Upper lobe of right lung (tissue), 1 donor: ENCODE results near the gene STX1A. TPM values are rescaled to one million over a fixed set of nuclear protein-coding genes. Genes with fewer than 3 reads are reported as not detected.
A peak's percentile ranks its signal among the peaks of the same experiment; 100 is the strongest.

Experiments
- ATAC-seq: fragments of 200-7000 bp; cut with Tn5 transposase; one replicate; pipeline ENCODE4 v1.9.1; 2020; ENCODE audit warnings: mild to moderate bottlenecking, moderate library complexity
- DNase-seq: peaks from one replicate; pipeline ENCODE4 v3.0.0-alpha.2; 2020
- H3K27ac ChIP-seq: fragments of 200-600 bp; one replicate; pipeline ENCODE4 v1.8.0; 2022
- H3K27me3 ChIP-seq: fragments of 200-600 bp; one replicate; pipeline ENCODE4 v1.8.0; 2022; ENCODE audit warnings: mild to moderate bottlenecking
- H3K36me3 ChIP-seq: fragments of 200-600 bp; one replicate; pipeline ENCODE4 v1.8.0; 2022
- H3K4me1 ChIP-seq: fragments of 200-600 bp; one replicate; pipeline ENCODE4 v1.8.0; 2022
- H3K4me3 ChIP-seq: fragments of 200-600 bp; one replicate; pipeline ENCODE4 v1.8.0; 2022; ENCODE audit warnings: mild to moderate bottlenecking
- H3K9me3 ChIP-seq: fragments of 200-600 bp; one replicate; pipeline ENCODE4 v1.8.0; 2022
- CTCF ChIP-seq: fragments of 200-600 bp; IDR thresholded peaks from one replicate; pipeline ENCODE4 v1.8.0; 2022; ENCODE audit warnings: antibody characterized with exemption
- intact Hi-C: fragments of 100-400 bp; cut with DNase I; formaldehyde crosslinking; loops from one replicate; pipeline ENCODE4 v1.11.0; 2022
- total RNA-seq: library from RNA; stranded (reverse); fragmentation: NEBNext Ultra II Directional; extraction: Animal tissue kit (Norgen Biotek cat#: 25700); gene quantifications from one replicate; pipeline ENCODE4 v1.2.1, GENCODE V29; 2021
- donor health status: DM: no; HTN: yes; CAD: no; lungs with severe emphysema.

Gene STX1A
- total RNA-seq, 1 donor from 2014 or later: 6.3 TPM

- H3K27ac ChIP-seq: peak overlapping the region; percentile 87
- DNase-seq: no peak
Observed at GRCh38 chr7:73741600-73741999, 22.1 kb upstream of the STX1A start.

GRCh38 chr7:73740771-73741170 is 21.3 kb upstream of the STX1A start:
- TF ChIP-seq CTCF: no peak
- DNase-seq: no peak

More at GRCh38 chr7:73741600-73741999, 22.1 kb upstream of the STX1A start:
- Histone ChIP-seq H3K27me3 (no peaks in the 10 kb centered on the region), H3K4me1 (peaks cover 5% of the 10 kb centered on the region), H3K9me3 (no peaks in the 10 kb centered on the region), H3K36me3 (peaks cover 2% of the 10 kb centered on the region), H3K4me3 (no peak overlapping the region)
- TF ChIP-seq CTCF: no peak
- intact Hi-C loops: no loop called here
- no peak for ATAC-seq

DNA sequence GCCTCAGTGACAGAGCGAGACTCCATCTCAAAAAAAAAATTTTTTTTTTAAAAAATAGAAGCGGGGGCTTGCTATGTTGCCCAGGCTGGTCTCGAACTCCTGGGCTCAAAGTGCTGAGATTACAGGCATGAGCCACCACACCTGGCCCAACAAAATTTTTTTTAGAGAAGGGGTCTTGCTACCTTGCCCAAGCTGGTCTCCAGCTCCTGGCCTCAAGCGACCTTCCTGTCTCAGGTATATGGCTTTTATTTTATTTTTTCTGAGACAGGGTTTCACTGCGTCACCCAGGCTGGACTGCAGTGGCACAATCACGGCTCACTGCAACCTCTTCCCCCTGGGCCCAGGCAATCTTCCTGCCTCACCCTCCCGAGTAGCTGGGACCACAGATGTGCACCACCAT is 20.7 kb upstream of the STX1A start:
- DNase-seq (no peak), ATAC-seq (no peak)
- H3K27me3 ChIP-seq: no peaks in the 10 kb centered on the region
- H3K4me3 ChIP-seq: no peak overlapping the region
- H3K9me3 ChIP-seq: no peaks in the 10 kb centered on the region
- peaks cover 5% of the 10 kb centered on the region for H3K4me1 ChIP-seq
- no peak for TF ChIP-seq CTCF
- intact Hi-C loops: no loop called here
- H3K27ac ChIP-seq: peak overlapping the region; percentile 30
- peaks cover 12% of the 10 kb centered on the region for H3K36me3 ChIP-seq

More at GRCh38 chr7:73740771-73741170, 21.3 kb upstream of the STX1A start:
- H3K27ac ChIP-seq: peak overlapping the region; percentile 30
- peaks cover 10% of the 10 kb centered on the region for H3K36me3 ChIP-seq
- no peaks in the 10 kb centered on the region for H3K27me3 ChIP-seq
- intact Hi-C loops: no loop called here
- peaks cover 5% of the 10 kb centered on the region for H3K4me1 ChIP-seq
- no peak for ATAC-seq
- no peak overlapping the region for H3K4me3 ChIP-seq
- H3K9me3 ChIP-seq: no peaks in the 10 kb centered on the region

- Histone ChIP-seq H3K36me3 (peaks cover 12% of the 10 kb centered on the region), H3K9me3 (no peaks in the 10 kb centered on the region), H3K27ac (peak overlapping the region; percentile 95), H3K4me1 (peaks cover 5% of the 10 kb centered on the region), H3K4me3 (peak overlapping the region; percentile 97), H3K27me3 (no peaks in the 10 kb centered on the region)
- DNase-seq (peak; percentile 70), ATAC-seq (no peak)
- TF ChIP-seq CTCF: no peak
- intact Hi-C loops: no loop called here
Observed at GRCh38 chr7:73739387-73739767, 19.9 kb upstream of the STX1A start.

GRCh38 chr7:73738612-73739386 is 19.3 kb upstream of the STX1A start, which contains the start of gene ABHD11:
Gene ABHD11 (minus strand): TSS chr7:73738802. CDS start chr7:73738770, 32 bp downstream.
- DNase-seq (peak; percentile 98), ATAC-seq (peak; percentile 85)
- Histone ChIP-seq H3K27ac (peak within 1 kb of the TSS; percentile 95), H3K27me3 (no peaks in the 10 kb centered on the region), H3K4me3 (peak within 1 kb of the TSS; percentile 97), H3K4me1 (peaks cover 5% of the 10 kb centered on the region), H3K9me3 (no peaks in the 10 kb centered on the region), H3K36me3 (peaks cover 12% of the 10 kb centered on the region)
- TF ChIP-seq CTCF: no peak
- intact Hi-C loops: no loop called here
